Lower leg skin (tissue), 4 donors: Measurements from ENCODE around the gene RAB34. TPM values are rescaled to one million over a fixed set of nuclear protein-coding genes. Genes with fewer than 3 reads are reported as not detected.

Experiments used
- DNase-seq, 2 donors: peaks; one replicate each; pipeline ENCODE4 v3.0.0-alpha.2; 2019; ENCODE audit warnings: low spot score in 2 of 2
- H3K4me3 ChIP-seq: fragments of 200-600 bp; sonication (generic); 2 replicates; pipeline ENCODE4 v1.5.1; 2017; ENCODE audit warnings: mild to moderate bottlenecking, low read depth; ENCODE audit not compliant: poor library complexity, severe bottlenecking
- POLR2A ChIP-seq, 2 donors: fragments of 450-650 bp; IDR thresholded peaks; one replicate each; pipeline ENCODE4 v1.6.1; 2016 to 2017; ENCODE audit warnings: antibody characterized with exemption in 2 of 2, mild to moderate bottlenecking in 1 of 2, moderate library complexity in 1 of 2
- WGBS, 2 donors: methylation state at CpG; one replicate each; pipeline ENCODE4 v1.1.5; 2018; 5-methylcytosine and 5-hydroxymethylcytosine counted together
- intact Hi-C: fragments of 100-400 bp; cut with DNase I; formaldehyde crosslinking; loops from one replicate; pipeline ENCODE4 v1.15.0; 2023; ENCODE audit warnings: low total_unique reads
- total RNA-seq, 4 donors: library from RNA; depleted of rRNA; stranded (reverse); fragments of >200 nt; gene quantifications; one replicate each; pipeline ENCODE4 v1.1.0, GENCODE V29; 2016
- TF ChIP-seq, protein P1 (sequence below), 3 donors: fragments of 450-650 bp; IDR thresholded peaks; one replicate each; pipeline ENCODE4 v1.5.1; 2016; ENCODE audit warnings: antibody characterized with exemption in 3 of 3, mild to moderate bottlenecking in 3 of 3, moderate library complexity in 2 of 3

The RAB34 gene
- total RNA-seq, 4 donors from 2014 or later, result 76.6 to 138 (median 103) TPM

DNA sequence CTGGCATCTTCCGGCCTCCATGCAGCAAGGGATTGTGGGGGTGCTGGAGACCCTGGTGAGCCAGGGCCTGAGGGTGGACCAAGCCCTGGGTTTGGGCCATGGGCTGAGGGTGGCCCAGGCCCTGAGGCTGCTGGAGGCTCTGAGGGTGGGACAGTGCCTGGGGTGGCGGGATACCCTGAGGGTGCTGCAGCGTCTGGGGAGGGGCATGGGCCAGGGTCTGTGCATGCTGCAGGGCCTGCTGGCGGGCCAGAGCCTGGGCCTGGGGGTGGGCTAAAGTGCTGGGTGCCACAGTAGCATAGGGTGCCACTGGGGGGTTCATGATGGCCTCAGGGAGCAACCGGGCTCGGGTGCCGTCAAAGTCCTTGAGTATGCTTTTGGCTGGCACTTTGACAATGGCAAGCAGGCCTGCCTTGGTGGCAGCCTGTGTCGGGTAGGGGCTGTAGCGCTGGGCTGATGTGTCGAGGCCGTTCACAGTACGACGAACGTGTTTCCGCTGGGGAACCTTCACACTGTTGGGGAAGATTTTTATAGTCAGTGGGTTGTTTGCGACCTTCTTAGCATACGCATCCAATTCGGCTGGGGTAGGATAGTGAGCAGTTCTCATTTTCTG, 41.7 kb upstream of the RAB34 start:
- intact Hi-C loops, result no loop called here
- H3K4me3 ChIP-seq, result no peak overlapping the region
- TF ChIP-seq, protein P1, sequence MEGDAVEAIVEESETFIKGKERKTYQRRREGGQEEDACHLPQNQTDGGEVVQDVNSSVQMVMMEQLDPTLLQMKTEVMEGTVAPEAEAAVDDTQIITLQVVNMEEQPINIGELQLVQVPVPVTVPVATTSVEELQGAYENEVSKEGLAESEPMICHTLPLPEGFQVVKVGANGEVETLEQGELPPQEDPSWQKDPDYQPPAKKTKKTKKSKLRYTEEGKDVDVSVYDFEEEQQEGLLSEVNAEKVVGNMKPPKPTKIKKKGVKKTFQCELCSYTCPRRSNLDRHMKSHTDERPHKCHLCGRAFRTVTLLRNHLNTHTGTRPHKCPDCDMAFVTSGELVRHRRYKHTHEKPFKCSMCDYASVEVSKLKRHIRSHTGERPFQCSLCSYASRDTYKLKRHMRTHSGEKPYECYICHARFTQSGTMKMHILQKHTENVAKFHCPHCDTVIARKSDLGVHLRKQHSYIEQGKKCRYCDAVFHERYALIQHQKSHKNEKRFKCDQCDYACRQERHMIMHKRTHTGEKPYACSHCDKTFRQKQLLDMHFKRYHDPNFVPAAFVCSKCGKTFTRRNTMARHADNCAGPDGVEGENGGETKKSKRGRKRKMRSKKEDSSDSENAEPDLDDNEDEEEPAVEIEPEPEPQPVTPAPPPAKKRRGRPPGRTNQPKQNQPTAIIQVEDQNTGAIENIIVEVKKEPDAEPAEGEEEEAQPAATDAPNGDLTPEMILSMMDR (IDR thresholded peaks at IDR 0.05), result no peak
- TF ChIP-seq POLR2A (IDR thresholded peaks at IDR 0.05), result no peak
- WGBS, 2 donors, result 87 to 91% methylated on average over 18 of the region's 18 CpGs
- DNase-seq, result no peak

DNA sequence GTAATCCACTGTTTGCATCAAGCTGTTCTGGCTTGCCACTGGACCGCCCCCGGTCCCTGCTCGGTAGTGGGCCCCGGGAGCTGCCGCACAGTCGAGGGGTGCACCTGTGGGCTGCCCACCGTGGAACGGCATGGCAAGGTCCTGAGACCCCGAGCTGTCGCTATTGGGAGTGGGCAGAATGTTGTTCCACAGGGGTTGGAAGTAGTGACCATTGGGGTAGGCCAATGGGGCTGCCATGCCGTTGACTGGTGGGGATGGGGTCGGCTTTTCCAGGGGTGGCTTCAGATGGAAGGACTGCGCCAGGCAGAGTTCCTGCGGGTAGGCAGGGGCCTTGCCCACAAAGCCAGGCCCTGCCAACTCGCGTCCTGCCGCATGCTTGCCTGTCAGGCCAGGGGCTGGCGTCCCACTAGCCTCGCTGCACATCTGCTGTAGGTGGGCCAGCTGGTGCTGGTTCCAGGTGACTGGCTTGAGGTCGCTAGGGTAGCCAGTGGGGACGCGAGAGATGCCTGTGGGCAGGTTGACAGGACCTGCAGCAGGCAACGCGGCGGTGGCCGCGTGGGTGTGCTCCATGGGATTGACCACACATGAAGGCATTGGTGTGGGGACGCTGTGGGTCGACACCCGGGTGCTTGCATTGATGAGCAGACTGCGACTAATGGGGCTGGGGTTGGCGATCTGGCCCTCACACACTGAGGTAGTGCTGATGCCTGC, 40.9 kb upstream of the RAB34 start:
- DNase-seq, result no peak
- WGBS, 2 donors, result 93 to 94% methylated on average over 29 to 31 of the region's 32 CpGs
- intact Hi-C loops, result no loop called here
- TF ChIP-seq, protein P1 (IDR thresholded peaks at IDR 0.05), result no peak
- TF ChIP-seq POLR2A (IDR thresholded peaks at IDR 0.05), result no peak
- H3K4me3 ChIP-seq, result no peak overlapping the region

DNA sequence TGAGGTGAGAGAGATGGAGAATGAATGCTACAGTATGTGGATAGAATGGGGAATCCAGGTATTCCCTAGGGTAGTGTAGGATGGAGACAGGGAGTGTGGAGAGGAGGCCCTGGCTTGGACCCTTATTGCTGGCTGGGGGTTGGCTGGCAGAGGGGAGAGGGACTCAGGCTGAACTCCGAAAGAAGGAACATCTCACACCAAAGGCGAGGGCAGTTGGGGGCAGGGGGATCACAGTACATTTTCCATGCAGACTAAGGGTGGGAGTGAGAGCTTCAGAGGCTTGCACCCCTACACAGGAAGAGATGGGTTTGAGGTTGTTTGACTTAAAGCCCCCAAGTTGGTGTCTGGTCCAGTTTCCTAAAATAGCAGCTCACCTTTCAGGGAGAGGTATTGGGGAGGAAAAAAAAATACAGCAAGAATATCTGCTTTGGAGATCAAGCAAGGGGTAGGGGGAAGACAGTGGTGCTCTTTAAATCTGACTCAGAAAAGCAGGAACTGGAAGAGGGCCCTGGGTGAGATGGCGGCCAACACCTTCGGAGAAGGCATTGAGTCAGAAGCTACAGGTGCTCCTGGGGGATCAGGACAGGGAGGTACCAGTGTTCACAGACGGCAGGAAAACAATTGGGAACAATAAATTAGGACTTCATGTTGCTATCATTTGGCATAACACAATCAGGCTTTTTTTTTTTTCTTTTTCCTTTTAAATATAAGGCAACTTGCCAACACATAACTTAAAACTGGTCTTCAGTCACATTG, 38.6 kb upstream of the RAB34 start:
- no peak overlapping the region for H3K4me3 ChIP-seq
- intact Hi-C loops, result no loop called here
- DNase-seq, result no peak
- TF ChIP-seq POLR2A (IDR thresholded peaks at IDR 0.05), result no peak
- TF ChIP-seq, protein P1 (IDR thresholded peaks at IDR 0.05), result no peak
- 64 to 66% methylated on average over 5 of the region's 5 CpGs for WGBS, 2 donors

DNA sequence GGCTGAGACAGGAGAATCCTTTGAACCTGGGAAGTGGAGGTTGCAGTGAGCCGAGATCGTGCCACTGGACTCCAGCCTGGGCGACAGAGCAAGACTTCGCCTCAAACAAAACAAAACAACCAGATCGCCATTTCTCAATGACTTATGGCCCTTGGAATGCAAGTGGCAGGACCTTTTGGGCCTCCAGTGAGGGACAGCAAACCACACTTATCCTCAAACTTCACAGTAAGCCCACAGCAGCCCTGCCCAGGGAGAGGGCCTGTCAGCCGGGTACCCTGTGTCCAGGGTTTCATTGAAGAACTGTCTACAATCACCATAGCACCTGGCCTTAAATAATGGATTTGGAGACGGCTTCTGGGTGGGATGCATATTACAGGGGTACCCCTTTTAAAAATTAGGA, 37.8 kb upstream of the RAB34 start:
- intact Hi-C loops, result no loop called here
- 85 to 96% methylated on average over 7 of the region's 7 CpGs for WGBS, 2 donors
- no peak overlapping the region for H3K4me3 ChIP-seq
- no peak for DNase-seq
- no peak for TF ChIP-seq POLR2A (IDR thresholded peaks at IDR 0.05)
- TF ChIP-seq, protein P1 (IDR thresholded peaks at IDR 0.05), result no peak

DNA sequence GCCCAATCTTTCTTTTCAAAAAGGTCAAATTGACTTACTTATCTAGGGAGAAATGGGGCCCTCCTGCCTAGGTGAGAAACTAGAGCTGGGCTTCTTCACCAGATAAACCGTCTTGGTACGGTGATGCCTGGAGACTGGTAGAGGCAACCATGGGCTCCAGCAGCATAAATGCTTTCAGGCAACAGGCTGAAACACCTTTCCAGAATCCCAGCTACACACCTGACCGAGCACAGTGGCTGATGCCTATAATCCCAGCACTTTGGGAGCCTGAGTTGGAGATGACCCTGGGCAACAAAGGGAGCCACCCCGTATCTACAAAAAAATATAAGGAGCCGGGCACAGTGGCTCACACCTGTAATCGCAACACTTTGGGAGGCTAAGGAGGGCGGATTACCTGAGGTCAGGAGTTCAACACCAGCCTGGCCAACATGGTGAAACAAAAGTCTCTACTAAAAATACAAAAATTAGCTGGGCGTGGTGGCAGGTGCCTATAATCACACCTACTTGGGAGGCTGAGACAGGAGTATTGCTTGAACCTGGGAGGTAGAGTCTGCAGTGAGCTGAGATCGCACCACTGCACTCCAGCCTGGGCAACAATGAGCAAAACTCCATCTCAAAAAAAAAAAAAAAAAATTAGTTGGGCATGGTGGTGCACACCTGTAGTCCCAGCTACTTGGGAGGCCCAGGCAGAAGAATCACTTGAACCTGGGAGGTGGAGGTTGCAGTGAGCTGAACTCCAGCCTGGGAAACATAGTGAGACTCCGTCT, 34.1 kb upstream of the RAB34 start:
- TF ChIP-seq, protein P1 (IDR thresholded peaks at IDR 0.05), result no peak
- no peak for TF ChIP-seq POLR2A (IDR thresholded peaks at IDR 0.05)
- 95% methylated on average over 10 of the region's 10 CpGs for WGBS, 2 donors
- DNase-seq, result no peak
- H3K4me3 ChIP-seq, result no peak overlapping the region
- intact Hi-C loops, result no loop called here
